ENCODE measurements around the gene ROCK2. TPM values are rescaled to one million over a fixed set of nuclear protein-coding genes. Genes with fewer than 3 reads are reported as not detected.

ROCK2 gene
- total and polyA plus RNA-seq, 2 of the 13 experiments (the other 11 are each of a cell fraction or from before 2014, with no cell fraction given) = 38.1 to 119 TPM

DNA sequence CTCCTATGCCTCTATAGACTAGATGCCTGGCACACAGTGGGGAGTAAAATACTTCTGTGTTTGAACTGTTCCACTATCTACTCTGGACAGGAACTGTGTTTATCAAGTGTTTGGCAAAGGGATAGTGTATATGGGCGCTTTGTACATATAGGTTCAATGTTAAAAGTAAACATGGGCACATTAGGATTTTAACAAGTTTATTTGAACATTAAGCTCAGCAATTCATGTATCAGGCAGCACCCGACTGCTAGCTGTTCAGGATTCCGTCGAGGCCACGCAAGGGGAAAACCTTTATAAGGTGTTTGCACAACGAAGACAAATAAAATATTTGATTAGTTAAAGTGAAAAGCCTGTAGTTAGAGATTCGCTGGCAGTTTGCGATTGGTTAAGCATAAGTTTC, 43.4 kb upstream of the ROCK2 start (continued):
- TF ChIP-seq AHDC1 (CRISPR knock-in tag; IDR thresholded peaks at IDR 0.05; ENCODE audit: borderline replicate concordance) (peak; percentile 59; the same call in 1 of the 2 replicates), NCOA2 (CRISPR knock-in tag; IDR thresholded peaks at IDR 0.05) (peak; percentile 81), ZNF704 (CRISPR knock-in tag; IDR thresholded peaks at IDR 0.05; ENCODE audit: borderline replicate concordance) (no peak), TGIF2 (CRISPR knock-in tag; IDR thresholded peaks at IDR 0.05) (no peak), NR3C1 (CRISPR knock-in tag; IDR thresholded peaks at IDR 0.05) (no peak), ZNF431 (CRISPR knock-in tag; IDR thresholded peaks at IDR 0.05; ENCODE audit: borderline replicate concordance, low read depth) (no peak), ZBTB40 (IDR thresholded peaks at IDR 0.05) (no peak), ZBTB40 (CRISPR knock-in tag; IDR thresholded peaks at IDR 0.05) (no peak), ZNF496 (CRISPR knock-in tag; IDR thresholded peaks at IDR 0.05; ENCODE audit: insufficient replicate concordance) (no peak), SMAD9 (CRISPR knock-in tag; IDR thresholded peaks at IDR 0.05) (no peak), PHF8 (CRISPR knock-in tag; IDR thresholded peaks at IDR 0.05) (peak; percentile 40; the same call in 1 of the 2 replicates)
- TF ChIP-seq, protein P1, sequence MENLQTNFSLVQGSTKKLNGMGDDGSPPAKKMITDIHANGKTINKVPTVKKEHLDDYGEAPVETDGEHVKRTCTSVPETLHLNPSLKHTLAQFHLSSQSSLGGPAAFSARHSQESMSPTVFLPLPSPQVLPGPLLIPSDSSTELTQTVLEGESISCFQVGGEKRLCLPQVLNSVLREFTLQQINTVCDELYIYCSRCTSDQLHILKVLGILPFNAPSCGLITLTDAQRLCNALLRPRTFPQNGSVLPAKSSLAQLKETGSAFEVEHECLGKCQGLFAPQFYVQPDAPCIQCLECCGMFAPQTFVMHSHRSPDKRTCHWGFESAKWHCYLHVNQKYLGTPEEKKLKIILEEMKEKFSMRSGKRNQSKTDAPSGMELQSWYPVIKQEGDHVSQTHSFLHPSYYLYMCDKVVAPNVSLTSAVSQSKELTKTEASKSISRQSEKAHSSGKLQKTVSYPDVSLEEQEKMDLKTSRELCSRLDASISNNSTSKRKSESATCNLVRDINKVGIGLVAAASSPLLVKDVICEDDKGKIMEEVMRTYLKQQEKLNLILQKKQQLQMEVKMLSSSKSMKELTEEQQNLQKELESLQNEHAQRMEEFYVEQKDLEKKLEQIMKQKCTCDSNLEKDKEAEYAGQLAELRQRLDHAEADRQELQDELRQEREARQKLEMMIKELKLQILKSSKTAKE (CRISPR knock-in tag; IDR thresholded peaks at IDR 0.05; ENCODE audit: borderline replicate concordance) = no peak

Measured in HepG2 (cell line).